Peyer's patch (tissue), 4 donors: ENCODE data around the gene RHBDF2. TPM values are rescaled to one million over a fixed set of nuclear protein-coding genes. Genes with fewer than 3 reads are reported as not detected.
A peak's percentile ranks its signal among the peaks of the same experiment; 100 is the strongest.

Experiments
- DNase-seq, 3 donors: peaks; one replicate each; pipeline ENCODE4 v3.0.0-alpha.2; 2017 to 2019
- H3K27ac ChIP-seq, 4 donors: fragments of 200-600 bp; sonication (generic); one replicate each; pipeline ENCODE4 v1.5.1; 2016 to 2019
- H3K27me3 ChIP-seq, 2 donors: fragments of 200-600 bp; sonication (generic); one replicate each; pipeline ENCODE4 v1.5.1; 2019
- H3K36me3 ChIP-seq, 3 donors: fragments of 200-600 bp; sonication (generic); one replicate each; pipeline ENCODE4 v1.5.1; 2016 to 2019
- H3K4me1 ChIP-seq, 4 donors: fragments of 200-600 bp; sonication (generic); one replicate each; pipeline ENCODE4 v1.5.1; 2016 to 2019
- H3K4me3 ChIP-seq, 4 donors: fragments of 200-600 bp; sonication (generic); 1 replicate in 3 of 4; 2 replicates in 1 of 4; pipeline ENCODE4 v1.5.1; 2016 to 2019; ENCODE audit warnings: mild to moderate bottlenecking in 1 of 4
- H3K9me3 ChIP-seq, 4 donors: fragments of 200-600 bp; sonication (generic); one replicate each; pipeline ENCODE4 v1.5.1; 2016 to 2019; ENCODE audit warnings: mild to moderate bottlenecking in 1 of 4
- CTCF ChIP-seq, 6 experiments: fragments of 450-650 bp in 4 of 6; fragments of 200-600 bp in 2 of 6; sonication (generic) in 1 of 6; IDR thresholded peaks; one replicate each; pipeline ENCODE4 v1.5.1; 2017 to 2019; ENCODE audit warnings: antibody characterized with exemption in 6 of 6, mild to moderate bottlenecking in 3 of 6, moderate library complexity in 1 of 6
- POLR2A ChIP-seq, 2 donors: fragments of 450-650 bp; IDR thresholded peaks; one replicate each; pipeline ENCODE4 v1.5.1; 2017; ENCODE audit warnings: antibody characterized with exemption in 2 of 2, mild to moderate bottlenecking in 2 of 2, moderate library complexity in 2 of 2
- total RNA-seq, 4 donors: library from RNA; depleted of rRNA; stranded (reverse); fragments of >200 nt; gene quantifications; one replicate each; pipeline ENCODE4 v1.1.0, GENCODE V29; 2016

Gene RHBDF2
- total RNA-seq, 4 donors from 2014 or later = 8.8 to 225 (median 33.0) TPM

GRCh38 chr17:76504117-76504516, 2.9 kb upstream of the RHBDF2 start:
- no peaks in the 10 kb centered on the region for H3K9me3 ChIP-seq
- H3K27me3 ChIP-seq = no peaks in the 10 kb centered on the region
- TF ChIP-seq CTCF (IDR thresholded peaks at IDR 0.05) (no peak), POLR2A (IDR thresholded peaks at IDR 0.05) (no peak)
- no peaks in the 10 kb centered on the region for H3K36me3 ChIP-seq
- no peak overlapping the region for H3K27ac ChIP-seq
- H3K4me3 ChIP-seq = no peak overlapping the region
- peaks cover 0 to 25% (median 8%) of the 10 kb centered on the region in 4 donors for H3K4me1 ChIP-seq
- DNase-seq = no peak

DNA sequence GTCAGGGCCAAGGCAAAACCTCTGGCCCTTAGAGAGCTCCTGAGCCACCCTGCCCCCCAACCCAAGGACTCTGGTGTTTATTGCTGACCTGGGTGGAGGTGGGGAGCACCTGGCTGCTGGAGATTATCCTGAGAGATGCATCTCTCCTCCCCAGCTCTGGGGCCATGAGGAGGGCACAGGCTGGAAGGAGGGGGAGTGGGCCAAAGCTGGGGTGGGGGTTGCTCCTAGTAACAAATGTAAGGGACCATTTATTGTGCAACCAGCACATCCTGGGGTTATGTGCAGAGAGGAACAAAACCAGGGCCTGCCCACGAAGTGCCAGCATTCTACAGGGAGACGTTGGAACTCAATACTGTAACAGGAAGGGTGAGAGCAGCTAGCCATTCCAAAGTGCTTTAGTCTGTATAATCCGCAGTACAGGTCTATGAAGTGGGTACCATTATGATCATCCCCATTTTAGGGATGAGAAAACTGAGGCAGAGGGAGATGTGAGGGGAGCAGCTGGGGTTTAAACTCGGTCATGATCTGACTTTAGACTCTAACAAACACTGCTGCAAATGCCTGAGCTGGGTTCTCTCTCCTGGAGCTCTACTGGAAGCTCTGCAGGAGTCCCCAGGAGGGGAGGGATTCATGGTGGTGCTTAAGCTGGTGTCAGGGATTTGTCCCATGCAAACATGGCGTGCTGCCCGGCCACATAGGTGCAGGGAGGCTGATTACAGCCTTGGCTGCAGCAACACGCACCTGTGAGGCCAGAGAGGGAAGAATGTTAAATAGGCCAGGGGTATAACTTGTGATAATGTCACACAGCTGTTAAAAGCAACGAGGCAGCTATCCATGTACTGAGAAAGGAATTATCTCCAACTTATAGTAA, 1.4 kb upstream of the RHBDF2 start:
- Histone ChIP-seq H3K4me1 (peaks cover 0 to 39% (median 16%) of the 10 kb centered on the region in 4 donors), H3K9me3 (no peaks in the 10 kb centered on the region), H3K36me3 (no peaks in the 10 kb centered on the region), H3K27ac (peak overlapping the region in 1 of 4 donors; percentile 97), H3K4me3 (no peak overlapping the region), H3K27me3 (no peaks in the 10 kb centered on the region)
- no peak for DNase-seq
- TF ChIP-seq POLR2A (IDR thresholded peaks at IDR 0.05) (no peak), CTCF (IDR thresholded peaks at IDR 0.05) (no peak)

- no peaks in the 10 kb centered on the region for H3K27me3 ChIP-seq
- no peak for DNase-seq
- H3K27ac ChIP-seq = peak overlapping the region; percentile 82 to 97 (median 84)
- TF ChIP-seq CTCF (IDR thresholded peaks at IDR 0.05) = no peak
- TF ChIP-seq POLR2A (IDR thresholded peaks at IDR 0.05) = no peak
- no peaks in the 10 kb centered on the region for H3K36me3 ChIP-seq
- H3K4me1 ChIP-seq = peaks cover 0 to 40% (median 21%) of the 10 kb centered on the region in 4 donors
- H3K9me3 ChIP-seq = no peaks in the 10 kb centered on the region
- H3K4me3 ChIP-seq = peak overlapping the region in 3 of 4 donors; percentile 85 to 96 (median 87)
These were observed 644 bp upstream of the RHBDF2 start for GRCh38 chr17:76501827-76502307.

GRCh38 chr17:76500747-76501017, 541 bp downstream of the RHBDF2 start:
- TF ChIP-seq POLR2A (IDR thresholded peaks at IDR 0.05) (no peak), CTCF (IDR thresholded peaks at IDR 0.05) (no peak)
- DNase-seq = no peak
- Histone ChIP-seq H3K36me3 (no peaks in the 10 kb centered on the region), H3K4me1 (peaks cover 0 to 43% (median 18%) of the 10 kb centered on the region in 4 donors), H3K9me3 (no peaks in the 10 kb centered on the region), H3K27me3 (no peaks in the 10 kb centered on the region), H3K4me3 (peak overlapping the region; percentile 85 to 96 (median 90)), H3K27ac (peak overlapping the region; percentile 82 to 97 (median 84))

GRCh38 chr17:76500074-76500746, 1.0 kb downstream of the RHBDF2 start:
- no peak for TF ChIP-seq CTCF (IDR thresholded peaks at IDR 0.05)
- no peak for TF ChIP-seq POLR2A (IDR thresholded peaks at IDR 0.05)
- H3K4me3 ChIP-seq = peak overlapping the region; percentile 85 to 96 (median 90)
- H3K36me3 ChIP-seq = no peaks in the 10 kb centered on the region
- no peaks in the 10 kb centered on the region for H3K27me3 ChIP-seq
- no peaks in the 10 kb centered on the region for H3K9me3 ChIP-seq
- H3K27ac ChIP-seq = peak overlapping the region; percentile 82 to 97 (median 84)
- peaks cover 0 to 45% (median 18%) of the 10 kb centered on the region in 4 donors for H3K4me1 ChIP-seq
- no peak for DNase-seq
